Measurements from ENCODE around the gene UEVLD. TPM values are rescaled to one million over a fixed set of nuclear protein-coding genes. Genes with fewer than 3 reads are reported as not detected.
A peak's percentile ranks its signal among the peaks of the same experiment; 100 is the strongest.

UEVLD gene
- total and polyA plus RNA-seq, 9 of the 15 experiments (the other 6 are each of a cell fraction or from before 2014, with no cell fraction given) = 4.7 to 12.6 (median 7.4) TPM

DNA sequence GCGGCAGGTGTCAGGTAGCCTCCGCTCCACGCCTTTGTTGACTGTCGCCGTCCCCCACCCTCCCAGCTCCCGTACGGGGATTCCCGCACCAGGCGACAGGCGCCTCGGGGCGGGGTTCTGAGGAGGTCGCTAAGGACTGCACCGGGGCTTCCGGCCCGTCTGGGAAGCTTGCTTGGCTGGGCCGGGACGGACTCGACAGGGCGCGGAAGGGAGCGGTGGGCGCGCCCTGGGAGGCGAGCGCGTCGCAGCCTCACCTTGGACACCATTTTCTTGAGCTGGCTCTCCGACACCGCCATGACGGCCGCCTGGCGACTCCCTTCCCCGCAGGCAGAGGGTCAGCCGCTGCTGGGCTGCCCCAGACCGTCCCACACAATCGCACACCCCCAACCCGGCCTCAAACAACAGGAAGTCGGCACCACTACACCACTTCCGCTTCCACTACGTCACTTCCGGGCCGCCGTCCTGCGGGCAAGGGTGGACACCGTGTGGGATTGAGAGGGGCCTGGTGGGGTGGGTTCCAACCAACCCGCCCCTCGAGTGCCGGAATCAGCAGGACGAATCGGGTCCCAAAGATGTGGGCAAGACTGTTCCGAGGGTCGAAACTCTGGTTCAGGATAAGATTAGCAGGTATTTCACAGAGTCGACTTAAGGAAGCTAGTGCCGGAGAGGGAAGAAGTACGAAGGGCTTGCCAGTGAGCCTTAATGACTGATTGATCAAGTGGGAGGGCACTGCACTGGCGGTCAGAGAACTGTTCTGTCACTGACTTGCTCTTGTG, 61.8 kb downstream of the UEVLD start, which contains the start of gene TSG101 (continued):
- TF ChIP-seq TBL1XR1 (IDR thresholded peaks at IDR 0.05; ENCODE audit: low read length in 2 of 2) (peak in 1 of 2 experiments; percentile 65; a peak in 2 of 4 replicates), NRF1 (conservative IDR thresholded peaks at IDR 0.05 in 1 of 2, IDR thresholded peaks at IDR 0.05 in 1 of 2) (peak in 1 of 2 experiments; percentile 18; a peak in 2 of 4 replicates), IFI16 (CRISPR knock-in tag; IDR thresholded peaks at IDR 0.05) (no peak), HMGN3 (IDR thresholded peaks at IDR 0.05; ENCODE audit: borderline replicate concordance, extremely low read depth, insufficient read length, low read depth, low read length) (peak; percentile 90), BRD4 (IDR thresholded peaks at IDR 0.05) (peak; percentile 65; the same call in 1 of the 2 replicates), ZBTB7A (IDR thresholded peaks at IDR 0.05; ENCODE audit: borderline replicate concordance, control insufficient read depth, low read depth, low read length) (peak; percentile 83), FOXK2 (conservative IDR thresholded peaks at IDR 0.05 in 1 of 2, IDR thresholded peaks at IDR 0.05 in 1 of 2; ENCODE audit: low read depth in 2 of 2) (peak; percentile 84 to 87; a peak in 3 of 4 replicates), ZNF511 (CRISPR knock-in tag; IDR thresholded peaks at IDR 0.05) (peak; percentile 48; the same call in 1 of the 2 replicates), POLR3A (IDR thresholded peaks at IDR 0.05; ENCODE audit: borderline replicate concordance, extremely low read depth, insufficient read depth, insufficient read length) (no peak), STAT5B (CRISPR knock-in tag; IDR thresholded peaks at IDR 0.05) (no peak), MTA2 (IDR thresholded peaks at IDR 0.05; ENCODE audit: low read depth) (no peak), ZEB2 (IDR thresholded peaks at IDR 0.05) (0 out of 2 replicates have a peak, but pooled peaks have one; percentile 44), SMC3 (conservative IDR thresholded peaks at IDR 0.05; ENCODE audit: insufficient read depth, low read depth, low read length) (no peak), ZNF507 (tag; conservative IDR thresholded peaks at IDR 0.05) (no peak), BHLHE40 (IDR thresholded peaks at IDR 0.05; ENCODE audit: low read length) (no peak; the same call in 1 of the 2 replicates)
- TF ChIP-seq, protein P1, sequence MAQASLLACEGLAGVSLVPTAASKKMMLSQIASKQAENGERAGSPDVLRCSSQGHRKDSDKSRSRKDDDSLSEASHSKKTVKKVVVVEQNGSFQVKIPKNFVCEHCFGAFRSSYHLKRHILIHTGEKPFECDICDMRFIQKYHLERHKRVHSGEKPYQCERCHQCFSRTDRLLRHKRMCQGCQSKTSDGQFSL (CRISPR knock-in tag; IDR thresholded peaks at IDR 0.05) = peak; percentile 87
- TF ChIP-seq, protein P1 (tag; IDR thresholded peaks at IDR 0.05) = peak in 1 of 2 experiments; percentile 62; a peak in 1 of 4 replicates
- TF ChIP-seq, protein P2, sequence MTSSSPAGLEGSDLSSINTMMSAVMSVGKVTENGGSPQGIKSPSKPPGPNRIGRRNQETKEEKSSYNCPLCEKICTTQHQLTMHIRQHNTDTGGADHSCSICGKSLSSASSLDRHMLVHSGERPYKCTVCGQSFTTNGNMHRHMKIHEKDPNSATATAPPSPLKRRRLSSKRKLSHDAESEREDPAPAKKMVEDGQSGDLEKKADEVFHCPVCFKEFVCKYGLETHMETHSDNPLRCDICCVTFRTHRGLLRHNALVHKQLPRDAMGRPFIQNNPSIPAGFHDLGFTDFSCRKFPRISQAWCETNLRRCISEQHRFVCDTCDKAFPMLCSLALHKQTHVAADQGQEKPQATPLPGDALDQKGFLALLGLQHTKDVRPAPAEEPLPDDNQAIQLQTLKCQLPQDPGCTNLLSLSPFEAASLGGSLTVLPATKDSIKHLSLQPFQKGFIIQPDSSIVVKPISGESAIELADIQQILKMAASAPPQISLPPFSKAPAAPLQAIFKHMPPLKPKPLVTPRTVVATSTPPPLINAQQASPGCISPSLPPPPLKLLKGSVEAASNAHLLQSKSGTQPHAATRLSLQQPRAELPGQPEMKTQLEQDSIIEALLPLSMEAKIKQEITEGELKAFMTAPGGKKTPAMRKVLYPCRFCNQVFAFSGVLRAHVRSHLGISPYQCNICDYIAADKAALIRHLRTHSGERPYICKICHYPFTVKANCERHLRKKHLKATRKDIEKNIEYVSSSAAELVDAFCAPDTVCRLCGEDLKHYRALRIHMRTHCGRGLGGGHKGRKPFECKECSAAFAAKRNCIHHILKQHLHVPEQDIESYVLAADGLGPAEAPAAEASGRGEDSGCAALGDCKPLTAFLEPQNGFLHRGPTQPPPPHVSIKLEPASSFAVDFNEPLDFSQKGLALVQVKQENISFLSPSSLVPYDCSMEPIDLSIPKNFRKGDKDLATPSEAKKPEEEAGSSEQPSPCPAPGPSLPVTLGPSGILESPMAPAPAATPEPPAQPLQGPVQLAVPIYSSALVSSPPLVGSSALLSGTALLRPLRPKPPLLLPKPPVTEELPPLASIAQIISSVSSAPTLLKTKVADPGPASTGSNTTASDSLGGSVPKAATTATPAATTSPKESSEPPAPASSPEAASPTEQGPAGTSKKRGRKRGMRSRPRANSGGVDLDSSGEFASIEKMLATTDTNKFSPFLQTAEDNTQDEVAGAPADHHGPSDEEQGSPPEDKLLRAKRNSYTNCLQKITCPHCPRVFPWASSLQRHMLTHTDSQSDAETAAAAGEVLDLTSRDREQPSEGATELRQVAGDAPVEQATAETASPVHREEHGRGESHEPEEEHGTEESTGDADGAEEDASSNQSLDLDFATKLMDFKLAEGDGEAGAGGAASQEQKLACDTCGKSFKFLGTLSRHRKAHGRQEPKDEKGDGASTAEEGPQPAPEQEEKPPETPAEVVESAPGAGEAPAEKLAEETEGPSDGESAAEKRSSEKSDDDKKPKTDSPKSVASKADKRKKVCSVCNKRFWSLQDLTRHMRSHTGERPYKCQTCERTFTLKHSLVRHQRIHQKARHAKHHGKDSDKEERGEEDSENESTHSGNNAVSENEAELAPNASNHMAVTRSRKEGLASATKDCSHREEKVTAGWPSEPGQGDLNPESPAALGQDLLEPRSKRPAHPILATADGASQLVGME (CRISPR knock-in tag; IDR thresholded peaks at IDR 0.05) = no peak
